Body of pancreas (tissue), 4 donors: ENCODE measurements around the gene HLA-DQB2. TPM values are rescaled to one million over a fixed set of nuclear protein-coding genes. Genes with fewer than 3 reads are reported as not detected.

Experiments used
- ATAC-seq: fragments of 150-250 bp; one replicate; pipeline ENCODE4 v1.9.1; 2016
- DNase-seq, 4 donors: peaks; one replicate each; pipeline ENCODE4 v3.0.0-alpha.2; 2019
- H3K27ac ChIP-seq, 4 donors: fragments of 200-600 bp; sonication (generic); 1 replicate in 3 of 4; 2 replicates in 1 of 4; pipeline versions ENCODE4 v1.5.1 to v1.6.1; 2016 to 2019; ENCODE audit warnings: mild to moderate bottlenecking in 1 of 4, mixed read lengths in 1 of 4, moderate library complexity in 1 of 4
- H3K27me3 ChIP-seq, 2 donors: fragments of 200-600 bp; sonication (generic); one replicate each; pipeline ENCODE4 v1.6.0; 2016; ENCODE audit warnings: mild to moderate bottlenecking in 1 of 2
- H3K36me3 ChIP-seq, 2 donors: fragments of 200-600 bp; sonication (generic); replicated peaks in 1 of 2; 2 replicates each; pipeline ENCODE4 v1.5.1; 2016; ENCODE audit warnings: low read depth in 2 of 2; ENCODE audit not compliant: insufficient read depth in 1 of 2
- H3K4me1 ChIP-seq: fragments of 200-600 bp; sonication (generic); one replicate; pipeline ENCODE4 v1.6.0; 2016
- H3K4me3 ChIP-seq, 2 donors: fragments of 200-600 bp; sonication (generic); 1 replicate in 1 of 2; 2 replicates in 1 of 2; pipeline ENCODE4 v1.5.1; 2016 to 2019
- H3K9me3 ChIP-seq, 3 donors: fragments of 200-600 bp; sonication (generic); 1 replicate in 2 of 3; 2 replicates in 1 of 3; pipeline ENCODE4 v1.5.1; 2016
- CTCF ChIP-seq, 7 experiments: fragments of 450-650 bp in 4 of 7; fragments of 200-600 bp in 3 of 7; sonication (generic) in 3 of 7; IDR thresholded peaks; one replicate each; pipeline ENCODE4 v1.5.1; 2016 to 2019; ENCODE audit warnings: antibody characterized with exemption in 7 of 7
- POLR2A ChIP-seq, 3 donors: fragments of 450-650 bp; IDR thresholded peaks; one replicate each; pipeline ENCODE4 v1.6.1; 2016; ENCODE audit warnings: antibody characterized with exemption in 3 of 3, mild to moderate bottlenecking in 2 of 3
- WGBS, 2 donors: methylation state at CpG; one replicate each; pipeline ENCODE4 v1.1.5; 2017; 5-methylcytosine and 5-hydroxymethylcytosine counted together
- intact Hi-C: fragments of 100-400 bp; cut with DNase I; formaldehyde crosslinking; loops from one replicate; pipeline ENCODE4 v1.15.1; 2023
- total RNA-seq, 2 donors: library from RNA; depleted of rRNA; stranded (reverse); fragments of >200 nt; gene quantifications; one replicate each; pipeline ENCODE4 v1.1.0, GENCODE V29; 2016

The HLA-DQB2 gene
- total RNA-seq, 2 donors from 2014 or later, result not detected

GRCh38 chr6:32741031-32741960 is 22.0 kb downstream of the HLA-DQB2 start, which contains the start of gene HLA-DQA2:
TSS of gene HLA-DQA2 (plus strand) at chr6:32741391. CDS start at chr6:32741444, 53 bp downstream.
- 57 to 65% methylated on average over 7 of the region's 7 CpGs for WGBS, 2 donors
- H3K4me3 ChIP-seq, result no peak within 1 kb of the TSS
- no peaks in the 10 kb centered on the region for H3K36me3 ChIP-seq
- DNase-seq (no peak), ATAC-seq (no peak)
- no peaks in the 10 kb centered on the region for H3K9me3 ChIP-seq
- intact Hi-C loops, result no loop called here
- no peaks in the 10 kb centered on the region for H3K4me1 ChIP-seq
- TF ChIP-seq POLR2A (IDR thresholded peaks at IDR 0.05) (no peak), CTCF (IDR thresholded peaks at IDR 0.05) (no peak)
- H3K27ac ChIP-seq, result no peak within 1 kb of the TSS
- no peaks in the 10 kb centered on the region for H3K27me3 ChIP-seq

GRCh38 chr6:32738126-32738525 is 25.2 kb downstream of the HLA-DQB2 start:
- ATAC-seq (no peak), DNase-seq (no peak)
- no peaks in the 10 kb centered on the region for H3K4me1 ChIP-seq
- whole genome bisulfite sequencing, 2 donors, result 38 to 40% methylated on average over 2 of the region's 2 CpGs
- no peaks in the 10 kb centered on the region for H3K36me3 ChIP-seq
- TF ChIP-seq CTCF (IDR thresholded peaks at IDR 0.05) (no peak), POLR2A (IDR thresholded peaks at IDR 0.05) (no peak)
- H3K9me3 ChIP-seq, result no peaks in the 10 kb centered on the region
- H3K27ac ChIP-seq, result no peak overlapping the region
- intact Hi-C loops, result no loop called here
- H3K27me3 ChIP-seq, result no peaks in the 10 kb centered on the region
- H3K4me3 ChIP-seq, result no peak overlapping the region

GRCh38 chr6:32718879-32719278 is 44.5 kb downstream of the HLA-DQB2 start:
- DNase-seq, result no peak
- Histone ChIP-seq H3K4me3 (no peak overlapping the region), H3K4me1 (no peaks in the 10 kb centered on the region), H3K36me3 (no peaks in the 10 kb centered on the region), H3K9me3 (no peaks in the 10 kb centered on the region), H3K27me3 (no peaks in the 10 kb centered on the region), H3K27ac (no peak overlapping the region)
- TF ChIP-seq POLR2A (IDR thresholded peaks at IDR 0.05) (no peak), CTCF (IDR thresholded peaks at IDR 0.05) (no peak)
- intact Hi-C loops, result no loop called here
- ATAC-seq, result no peak
- WGBS, 2 donors, result 41 to 60% methylated on average over 3 of the region's 3 CpGs

- intact Hi-C loops, result no loop called here
- Histone ChIP-seq H3K27me3 (no peaks in the 10 kb centered on the region), H3K4me3 (no peak overlapping the region), H3K4me1 (no peaks in the 10 kb centered on the region), H3K9me3 (no peaks in the 10 kb centered on the region), H3K36me3 (no peaks in the 10 kb centered on the region), H3K27ac (no peak overlapping the region)
- no peak for TF ChIP-seq POLR2A (IDR thresholded peaks at IDR 0.05)
- no peak for TF ChIP-seq CTCF (IDR thresholded peaks at IDR 0.05)
- WGBS, 2 donors, result 77 to 82% methylated on average over 3 of the region's 3 CpGs
- DNase-seq (no peak), ATAC-seq (no peak)
Measured at GRCh38 chr6:32716396-32716795, 46.9 kb downstream of the HLA-DQB2 start.

- Histone ChIP-seq H3K27ac (no peak overlapping the region), H3K27me3 (no peaks in the 10 kb centered on the region), H3K9me3 (no peaks in the 10 kb centered on the region), H3K4me1 (no peaks in the 10 kb centered on the region), H3K4me3 (no peak overlapping the region), H3K36me3 (no peaks in the 10 kb centered on the region)
- DNase-seq (no peak), ATAC-seq (no peak)
- intact Hi-C loops, result no loop called here
- no peak for TF ChIP-seq CTCF (IDR thresholded peaks at IDR 0.05)
- TF ChIP-seq POLR2A (IDR thresholded peaks at IDR 0.05), result no peak
Measured at GRCh38 chr6:32713241-32713640, 50.1 kb downstream of the HLA-DQB2 start.
